Activated CD4-positive, alpha-beta T cell treated with anti-CD3 and anti-CD28 coated beads, Interleukin-2, Interleukin-4, amounts not matched to agents 100 ng/mL and 50 ng/mL, durations not matched to agents 16 hours and 8 hours (primary cell): ENCODE data around the gene DNAAF3.
"Not testable (repeated sequence)": the region's sequence is repeated elsewhere in the genome, so short reads cannot be mapped to it uniquely, and the experiment has no call there.

Experiments
- DNase-seq: peaks from one replicate; pipeline ENCODE4 v3.0.0-alpha.2; 2020; ENCODE audit warnings: low spot score

Gene DNAAF3

DNA sequence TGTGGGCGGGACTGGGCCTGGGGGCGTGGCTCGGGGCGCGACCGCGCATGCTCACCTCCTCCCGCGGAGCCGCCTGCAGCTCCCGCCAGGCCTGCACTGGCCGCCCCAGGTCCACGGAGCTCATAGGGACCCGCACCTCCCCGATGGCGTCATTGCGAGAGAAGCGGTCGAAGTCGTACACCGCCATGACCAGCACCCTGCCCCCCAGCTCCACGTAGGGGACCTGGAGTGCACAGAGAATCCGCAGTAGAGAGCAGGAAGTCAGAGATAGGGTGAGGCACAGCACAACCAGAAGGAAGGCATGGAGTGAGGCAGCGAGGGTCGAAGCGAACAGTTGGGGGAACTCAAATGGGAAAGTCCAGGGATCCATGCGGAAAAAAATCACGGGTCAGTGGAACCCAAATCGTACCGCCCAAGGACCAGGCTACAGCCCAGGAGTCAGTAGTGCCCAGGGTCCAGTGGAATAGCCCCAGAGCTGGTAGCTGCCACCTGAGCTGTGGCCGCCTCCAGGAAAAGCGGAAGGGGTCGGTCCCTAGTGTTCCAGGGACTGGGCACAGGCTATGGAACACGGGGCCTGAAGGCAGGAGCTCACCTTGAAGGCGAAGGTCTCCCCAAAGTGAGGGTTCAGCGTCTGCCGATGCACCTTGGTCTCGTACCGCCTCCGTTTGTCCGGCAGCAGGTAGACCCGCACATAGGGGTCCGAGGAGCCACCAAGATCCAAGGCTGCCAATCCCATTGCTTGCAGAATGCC lies 8.9 kb upstream of the DNAAF3 start:
- DNase-seq: no peak

- no peak for DNase-seq
These were observed 8.2 kb upstream of the DNAAF3 start for GRCh38 chr19:55174425-55175116.

DNA sequence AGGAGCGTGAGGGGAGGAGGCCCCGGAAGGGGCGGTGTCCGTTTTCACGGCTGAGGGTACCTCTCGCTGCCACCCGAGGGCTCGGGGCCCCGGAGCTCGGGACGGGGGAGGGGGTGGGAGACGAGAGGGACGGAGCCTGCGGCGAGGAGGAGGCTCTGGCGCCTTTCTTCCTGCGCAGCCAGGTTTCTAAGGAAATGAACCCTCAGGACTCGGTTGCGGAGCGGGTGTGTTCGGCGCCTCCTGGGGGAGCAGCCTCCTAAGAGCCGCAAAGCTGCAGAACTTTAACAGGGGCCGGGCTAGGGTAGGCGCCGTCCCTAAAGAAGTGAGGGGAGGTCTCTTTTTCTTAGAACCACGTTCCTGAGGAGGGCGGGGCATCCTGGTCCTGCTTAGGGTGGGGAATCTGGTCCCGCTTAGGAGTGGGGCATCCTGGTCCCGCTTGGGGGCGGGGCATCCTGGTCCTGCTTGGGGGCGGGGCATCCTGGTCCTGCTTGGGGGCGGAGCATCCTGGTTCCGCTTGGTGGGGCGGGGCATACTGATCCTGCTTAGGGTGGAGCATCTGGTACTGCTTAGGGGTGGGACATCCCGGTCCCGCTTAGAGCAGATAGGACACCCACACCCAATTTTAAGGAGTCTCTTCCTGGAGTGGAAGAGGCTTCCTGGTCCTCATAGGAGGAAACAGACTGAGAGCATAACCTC lies 7.4 kb upstream of the DNAAF3 start:
- DNase-seq: peak; percentile 40

DNA sequence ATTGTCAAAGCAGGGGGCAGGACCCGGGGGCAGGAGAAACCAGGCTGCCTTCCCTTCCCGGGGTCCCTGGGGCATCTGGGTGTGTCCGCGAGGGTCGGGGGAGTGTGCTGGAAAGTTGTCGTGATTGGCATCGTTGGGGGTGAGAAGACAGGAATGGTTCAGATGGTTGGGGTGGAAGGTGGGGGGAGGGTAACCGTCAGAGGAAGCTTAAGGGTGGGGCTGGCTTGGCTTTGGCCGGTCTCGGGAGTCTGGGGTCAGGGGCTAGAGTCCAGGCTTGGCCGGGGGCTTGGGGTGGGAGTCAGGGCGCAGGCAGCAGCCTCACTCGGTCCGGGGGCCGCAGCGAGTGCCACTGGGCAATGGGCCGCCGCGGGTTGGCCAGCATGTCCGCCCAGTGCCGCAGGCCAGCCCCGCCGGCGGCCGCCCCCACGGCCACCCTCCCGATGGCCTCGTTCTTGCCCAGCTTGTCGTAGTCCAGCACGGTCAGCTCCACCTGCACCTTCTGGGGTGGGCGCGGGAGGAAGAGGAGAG lies 6.8 kb upstream of the DNAAF3 start:
- DNase-seq: no peak

- no peak for DNase-seq
These were observed 6.3 kb upstream of the DNAAF3 start for GRCh38 chr19:55172741-55173140.

DNA sequence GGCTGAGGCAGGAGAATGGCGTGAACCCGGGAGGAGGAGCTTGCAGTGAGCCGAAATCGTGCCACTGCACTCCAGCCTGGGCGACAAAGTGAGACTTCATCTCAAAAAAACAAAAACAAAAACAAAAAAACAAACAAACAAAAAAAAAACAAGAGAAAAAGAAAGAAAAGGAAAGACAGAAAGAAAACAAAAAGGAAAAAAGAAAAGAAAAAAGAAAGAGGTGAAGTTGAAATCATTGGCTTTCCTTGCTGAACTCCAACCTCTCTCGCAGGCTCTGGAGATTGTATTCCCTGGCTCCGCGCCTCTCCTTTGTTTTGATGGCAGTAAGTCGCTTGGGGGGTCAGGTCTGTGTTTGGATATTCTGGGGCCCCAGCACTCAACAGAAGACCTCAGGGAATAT lies 5.9 kb upstream of the DNAAF3 start:
- DNase-seq: not testable (repeated sequence)

DNA sequence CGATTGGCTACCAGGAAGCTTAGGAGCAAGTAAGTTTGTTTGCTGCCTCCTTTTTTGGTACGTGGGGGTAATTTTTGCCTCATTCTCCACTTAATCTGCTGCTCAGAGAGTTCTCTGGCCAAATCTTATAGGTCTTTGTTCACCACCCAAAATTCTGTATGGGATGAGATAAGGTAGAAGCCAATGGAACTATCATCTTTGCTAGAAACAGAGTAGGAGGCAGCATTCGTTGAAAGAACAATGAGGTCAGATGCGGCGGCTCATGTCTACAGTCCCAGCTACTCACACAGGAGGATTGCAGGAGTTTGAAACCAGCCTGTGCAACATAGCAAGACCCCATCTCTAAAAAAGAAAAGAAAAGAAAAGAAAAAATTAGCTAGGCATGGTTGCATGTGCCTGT lies 5.0 kb upstream of the DNAAF3 start:
- DNase-seq: no peak

DNA sequence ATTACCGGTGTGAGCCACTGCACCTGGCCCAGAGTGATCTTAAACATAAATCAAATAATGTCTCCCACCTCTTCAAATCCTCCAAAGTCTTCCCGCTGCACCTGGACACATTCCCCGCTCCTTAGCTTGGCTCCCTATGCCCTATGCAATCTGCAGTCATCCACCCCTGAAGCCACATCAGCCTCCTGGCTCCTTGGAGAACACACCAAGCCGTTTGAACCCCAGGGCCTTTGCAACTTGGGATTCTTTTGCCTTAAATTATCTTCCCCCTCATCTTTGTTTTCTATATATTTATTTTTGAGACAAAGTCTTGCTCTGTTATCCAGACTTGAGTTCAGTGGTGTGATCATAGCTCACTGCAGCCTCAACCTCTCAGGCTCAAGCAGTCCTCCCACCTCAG lies 2.7 kb upstream of the DNAAF3 start:
- DNase-seq: no peak

GRCh38 chr19:55165952-55166529 lies 372 bp downstream of the DNAAF3 start:
- DNase-seq: peak; percentile 35

DNA sequence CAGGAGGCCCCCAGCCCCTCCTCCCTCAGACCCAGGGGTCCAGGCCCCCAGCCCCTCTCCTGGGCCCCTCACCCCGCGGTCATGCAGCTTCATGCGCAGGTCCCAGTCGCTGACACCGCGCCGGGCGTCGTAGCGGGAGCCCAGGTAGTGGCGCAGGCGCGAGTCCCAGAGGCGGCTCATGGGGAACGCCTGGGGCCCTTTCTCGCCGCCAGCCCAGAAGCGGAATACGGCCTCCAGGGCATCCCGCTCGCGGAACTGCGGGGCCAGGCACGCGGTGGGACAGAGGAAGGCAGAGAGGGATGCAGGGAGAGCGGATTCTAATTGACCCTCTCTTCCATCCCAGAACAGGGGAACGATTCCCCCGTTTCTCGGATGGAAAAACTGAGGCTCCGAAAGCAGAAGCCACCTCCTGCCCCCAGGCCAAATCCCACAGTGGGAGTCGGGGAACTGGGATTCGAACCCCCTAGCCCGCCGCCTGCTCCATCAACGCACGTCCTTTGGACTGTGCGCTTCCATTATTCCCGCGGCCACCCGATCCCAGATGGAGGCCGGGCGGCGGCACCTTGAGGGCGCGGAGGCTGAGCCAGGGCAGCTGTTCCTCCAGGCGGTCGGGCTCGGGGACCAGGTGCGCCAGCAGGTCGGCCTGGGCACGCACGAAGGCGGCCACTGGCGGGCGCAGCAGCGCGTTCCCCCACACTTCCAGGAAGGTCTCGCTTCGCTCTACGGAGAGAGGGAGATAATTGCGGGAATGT lies 4.7 kb downstream of the DNAAF3 start:
- DNase-seq: no peak

- DNase-seq: no peak
These were observed 5.4 kb downstream of the DNAAF3 start for GRCh38 chr19:55160986-55161365.

DNA sequence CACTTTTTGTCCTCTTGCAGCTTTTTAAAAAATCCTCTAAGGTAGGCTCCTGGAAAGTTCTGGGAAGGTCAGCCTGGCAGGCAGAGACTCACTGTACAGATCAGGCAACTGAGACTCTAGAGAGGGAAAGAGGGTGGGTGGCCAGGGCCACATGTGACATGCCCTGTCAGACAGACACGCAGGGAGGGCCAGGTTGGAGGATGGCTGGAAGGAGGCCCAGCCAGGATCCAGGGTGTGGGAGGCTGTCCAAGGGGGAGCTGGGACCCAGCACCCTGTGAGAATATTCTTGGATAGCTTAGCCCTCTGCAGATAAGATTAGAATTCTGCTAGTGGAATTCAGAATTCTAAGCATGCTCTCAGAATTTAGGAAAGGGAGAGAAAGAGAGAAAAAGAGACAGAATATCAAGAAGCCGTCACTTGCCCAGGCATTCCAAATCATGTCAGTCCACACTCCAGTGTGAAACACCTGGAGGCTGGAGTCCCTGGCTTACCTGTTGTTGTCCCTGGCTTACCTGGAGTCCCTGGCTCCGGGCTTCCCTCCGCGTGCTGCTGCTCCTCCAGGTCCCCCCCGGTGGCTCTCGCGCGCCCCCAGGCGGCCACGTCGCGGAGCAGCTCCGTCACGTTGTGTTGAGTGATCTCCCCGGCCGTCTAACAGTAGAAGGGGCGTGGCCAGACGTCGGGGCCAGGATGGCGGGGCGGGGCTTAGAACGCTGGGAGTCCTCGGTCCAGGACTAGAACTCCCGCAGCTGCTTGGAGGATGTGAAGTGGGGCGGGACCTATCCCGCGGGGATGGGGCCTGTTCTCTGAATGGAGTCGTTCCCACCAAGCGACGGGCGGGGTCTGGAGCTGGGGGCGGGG lies 6.1 kb downstream of the DNAAF3 start:
- DNase-seq: peak; percentile 93

DNA sequence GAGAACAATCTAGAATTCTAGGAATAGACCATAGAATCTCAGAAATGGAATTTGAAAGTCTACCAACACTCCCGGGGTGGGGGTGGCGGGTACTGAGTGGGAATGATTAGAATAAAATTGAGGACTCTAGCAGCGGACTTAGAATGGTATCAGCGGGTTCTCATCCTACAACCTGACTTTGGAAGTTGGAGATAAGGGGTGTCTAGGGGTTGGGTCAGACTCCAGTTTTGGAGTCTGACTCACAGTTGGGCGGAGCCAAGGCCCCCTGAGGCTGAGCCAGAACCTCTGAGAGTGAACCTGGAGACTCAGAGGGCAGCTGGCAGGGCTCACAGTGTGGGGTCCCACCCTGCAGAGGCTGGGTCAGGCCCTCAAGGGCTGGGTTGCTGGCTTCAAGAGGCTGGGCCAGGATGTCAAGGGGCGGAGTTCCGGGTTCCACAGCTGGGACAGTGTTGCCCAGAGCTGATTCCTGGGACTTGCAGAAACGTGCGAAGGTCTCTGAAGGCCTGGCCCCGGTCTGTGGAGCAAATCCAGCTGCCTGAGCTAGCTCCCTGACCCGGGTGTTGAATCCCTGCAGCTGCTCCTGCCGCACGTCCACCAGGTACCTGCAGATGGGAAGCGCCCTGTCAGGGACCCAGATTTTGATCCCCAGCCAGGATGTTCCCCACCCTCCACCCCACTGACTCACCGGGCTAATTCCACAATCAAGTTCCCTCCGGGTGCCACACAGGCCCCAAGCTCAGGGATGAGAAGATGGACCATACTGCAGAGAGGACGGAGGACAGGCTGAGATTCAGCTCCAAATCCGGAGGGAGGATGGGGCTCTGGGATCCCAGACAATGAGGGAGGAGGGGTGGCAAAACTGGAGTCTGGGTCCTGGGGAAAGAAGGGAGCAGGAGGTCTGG lies 7.3 kb downstream of the DNAAF3 start:
- no peak for DNase-seq

- no peak for DNase-seq
These were observed 8.0 kb downstream of the DNAAF3 start for GRCh38 chr19:55158423-55158822.

DNA sequence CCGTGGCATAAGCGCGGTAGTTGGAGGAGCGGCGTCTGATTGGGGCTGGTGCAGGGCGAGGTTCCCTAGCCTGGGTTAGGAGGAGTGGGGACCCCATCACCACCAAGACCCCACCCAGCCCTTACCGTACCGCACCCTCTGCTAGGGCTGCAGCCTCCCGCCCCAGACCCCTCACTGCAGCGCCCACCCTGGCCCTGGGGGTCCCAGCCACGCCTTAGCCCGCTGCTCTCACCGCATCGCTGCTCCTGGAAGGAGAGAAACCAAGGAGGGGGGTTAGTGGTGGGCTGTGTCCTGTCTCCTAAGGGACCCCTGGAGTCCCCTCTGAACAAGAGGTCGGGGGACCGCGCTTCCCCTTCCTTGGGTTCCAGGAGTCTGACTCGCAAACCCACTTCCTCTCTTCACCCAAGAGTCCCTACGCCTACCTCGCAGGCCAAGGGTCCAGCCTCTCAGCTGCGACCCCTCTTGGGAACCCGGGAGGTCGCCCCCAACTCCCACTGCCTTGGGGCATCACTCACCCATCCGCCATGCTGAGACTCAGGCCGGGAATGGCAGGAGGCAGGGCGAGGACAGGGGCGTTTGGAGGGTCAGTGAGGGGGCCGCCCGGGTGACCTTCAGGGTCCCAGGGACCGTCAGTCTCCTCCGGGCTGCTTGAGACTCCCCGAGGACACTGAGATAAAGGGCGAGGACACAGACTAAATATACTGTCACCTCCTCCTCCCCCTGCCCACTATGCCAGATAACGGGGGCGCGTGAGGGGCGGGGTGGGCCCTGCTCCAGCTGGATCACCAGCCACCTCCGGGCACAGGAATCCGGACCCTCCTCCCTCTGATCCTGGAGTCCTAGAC lies 9.1 kb downstream of the DNAAF3 start, which contains the start of gene TNNI3:
Gene TNNI3 (minus strand): TSS at position 669 of the 845 bp plus-strand sequence. CDS start 143 bp downstream, at position 526.
- no peak for DNase-seq

GRCh38 chr19:55156202-55157063 lies 10.0 kb downstream of the DNAAF3 start:
- peak; percentile 35 for DNase-seq

DNA sequence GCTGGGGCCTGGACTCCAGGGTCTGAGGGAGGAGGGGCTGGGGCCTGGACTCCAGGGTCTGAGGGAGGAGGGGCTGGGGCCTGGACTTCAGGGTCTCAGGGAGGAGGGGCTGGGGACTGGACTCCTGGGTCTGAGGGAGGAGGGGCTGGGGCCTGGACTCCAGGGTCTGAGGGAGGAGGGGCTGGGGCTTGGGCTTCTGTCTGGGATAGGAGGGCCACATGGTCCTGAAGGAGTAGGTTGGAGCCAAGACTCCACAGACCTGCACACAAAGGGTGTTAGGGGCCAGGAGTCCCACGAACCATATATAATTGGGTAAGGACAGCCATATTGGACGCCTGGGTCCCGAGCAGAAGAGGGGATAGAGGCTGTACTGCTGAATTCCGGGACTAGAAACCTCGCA lies 10.6 kb downstream of the DNAAF3 start:
- DNase-seq: not testable (repeated sequence)
